Tibial artery (tissue), 4 donors: Measurements from ENCODE around the gene BPNT1.
"Not testable (repeated sequence)": the region's sequence is repeated elsewhere in the genome, so short reads cannot be mapped to it uniquely, and the experiment has no call there.

Experiments used
- DNase-seq, 2 donors: peaks; one replicate each; pipeline ENCODE4 v3.0.0-alpha.2; 2019
- H3K27ac ChIP-seq, 2 donors: fragments of 200-600 bp; sonication (generic) in 1 of 2; 1 replicate in 1 of 2; 2 replicates in 1 of 2; pipeline ENCODE4 v1.5.1; 2018 to 2019; ENCODE audit warnings: mild to moderate bottlenecking in 1 of 2
- H3K27me3 ChIP-seq, 2 donors: fragments of 200-600 bp; sonication (generic) in 1 of 2; one replicate each; pipeline versions ENCODE4 v1.5.1 to v1.6.0; 2016 to 2019
- H3K36me3 ChIP-seq, 3 donors: fragments of 200-600 bp; sonication (generic) in 2 of 3; one replicate each; pipeline ENCODE4 v1.5.1; 2016 to 2019; ENCODE audit warnings: mild to moderate bottlenecking in 2 of 3
- H3K4me1 ChIP-seq, 4 donors: fragments of 200-600 bp; sonication (generic) in 2 of 4; 1 replicate in 3 of 4; 2 replicates in 1 of 4; pipeline ENCODE4 v1.5.1; 2016 to 2019
- H3K4me3 ChIP-seq, 2 donors: fragments of 200-600 bp; sonication (generic) in 1 of 2; 1 replicate in 1 of 2; 2 replicates in 1 of 2; pipeline ENCODE4 v1.5.1; 2018 to 2019; ENCODE audit warnings: mild to moderate bottlenecking in 2 of 2
- H3K9me3 ChIP-seq, 3 donors: fragments of 200-600 bp; sonication (generic) in 1 of 3; one replicate each; pipeline ENCODE4 v1.5.1; 2016 to 2019
- intact Hi-C: fragments of 100-400 bp; cut with DNase I; formaldehyde crosslinking; loops from one replicate; pipeline ENCODE4 v1.15.0; 2023; ENCODE audit warnings: low total_unique reads
- TF ChIP-seq, protein P1 (sequence below), 2 experiments: fragments of 200-600 bp in 1 of 2; fragments of 450-650 bp in 1 of 2; IDR thresholded peaks; one replicate each; pipeline ENCODE4 v1.5.1; 2017 to 2019; ENCODE audit warnings: antibody characterized with exemption in 2 of 2, mild to moderate bottlenecking in 1 of 2, moderate library complexity in 1 of 2

The BPNT1 gene

DNA sequence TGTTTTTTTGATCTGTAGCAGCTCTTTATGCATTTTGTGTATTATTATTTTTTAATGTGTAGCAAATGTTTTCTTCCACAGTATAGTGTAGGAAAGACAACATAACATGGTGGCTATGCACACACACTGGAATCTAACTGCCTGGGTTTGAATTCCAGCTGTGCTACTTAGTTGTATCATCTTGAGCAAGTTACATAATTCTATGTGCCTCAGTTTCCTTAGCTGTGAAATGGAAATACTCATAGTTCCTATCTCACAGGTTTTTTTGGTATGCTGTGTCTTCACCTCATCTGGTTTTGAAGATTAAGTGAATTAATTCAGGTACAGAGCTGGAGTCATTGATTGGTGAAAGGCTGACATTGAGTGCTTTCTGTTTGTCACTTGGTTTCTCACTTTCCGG lies 3.1 kb upstream of the BPNT1 start:
- Histone ChIP-seq H3K4me3 (no peak overlapping the region), H3K27me3 (no peaks in the 10 kb centered on the region), H3K4me1 (peaks cover 0 to 22% (median 11%) of the 10 kb centered on the region in 4 donors), H3K9me3 (no peaks in the 10 kb centered on the region), H3K36me3 (peaks cover 5 to 12% (median 11%) of the 10 kb centered on the region in 3 donors), H3K27ac (no peak overlapping the region)
- intact Hi-C loops, result loop anchor here (5.0 kb wide), 1 partner anchor 45 kb away; the partner anchor contains the start of gene EPRS1
- no peak for DNase-seq
- TF ChIP-seq, protein P1, sequence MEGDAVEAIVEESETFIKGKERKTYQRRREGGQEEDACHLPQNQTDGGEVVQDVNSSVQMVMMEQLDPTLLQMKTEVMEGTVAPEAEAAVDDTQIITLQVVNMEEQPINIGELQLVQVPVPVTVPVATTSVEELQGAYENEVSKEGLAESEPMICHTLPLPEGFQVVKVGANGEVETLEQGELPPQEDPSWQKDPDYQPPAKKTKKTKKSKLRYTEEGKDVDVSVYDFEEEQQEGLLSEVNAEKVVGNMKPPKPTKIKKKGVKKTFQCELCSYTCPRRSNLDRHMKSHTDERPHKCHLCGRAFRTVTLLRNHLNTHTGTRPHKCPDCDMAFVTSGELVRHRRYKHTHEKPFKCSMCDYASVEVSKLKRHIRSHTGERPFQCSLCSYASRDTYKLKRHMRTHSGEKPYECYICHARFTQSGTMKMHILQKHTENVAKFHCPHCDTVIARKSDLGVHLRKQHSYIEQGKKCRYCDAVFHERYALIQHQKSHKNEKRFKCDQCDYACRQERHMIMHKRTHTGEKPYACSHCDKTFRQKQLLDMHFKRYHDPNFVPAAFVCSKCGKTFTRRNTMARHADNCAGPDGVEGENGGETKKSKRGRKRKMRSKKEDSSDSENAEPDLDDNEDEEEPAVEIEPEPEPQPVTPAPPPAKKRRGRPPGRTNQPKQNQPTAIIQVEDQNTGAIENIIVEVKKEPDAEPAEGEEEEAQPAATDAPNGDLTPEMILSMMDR (IDR thresholded peaks at IDR 0.05), result no peak

DNA sequence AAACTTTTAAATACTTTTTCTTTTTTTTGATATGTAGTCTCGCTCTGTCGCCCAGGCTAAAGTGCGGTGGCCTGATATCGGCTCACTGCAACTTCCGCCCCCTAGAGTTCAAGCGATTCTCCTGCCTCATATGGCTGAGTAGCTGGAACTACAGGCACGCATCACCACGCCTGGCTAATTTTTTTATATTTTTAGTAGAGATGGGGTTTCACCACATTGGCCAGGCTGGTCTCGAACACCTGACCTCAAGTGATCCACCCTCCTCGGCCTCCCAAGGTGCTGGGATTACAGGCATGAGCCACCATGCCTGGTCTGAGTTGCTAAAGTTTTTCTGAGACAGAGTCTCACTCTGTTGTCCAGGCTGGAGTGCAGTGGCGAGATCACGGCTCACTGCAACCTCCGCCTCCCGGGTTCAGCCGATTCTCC lies 3.3 kb downstream of the BPNT1 start:
- H3K9me3 ChIP-seq, H3K27me3 ChIP-seq, H3K4me1 ChIP-seq, H3K36me3 ChIP-seq, H3K4me3 ChIP-seq, H3K27ac ChIP-seq, DNase-seq, intact Hi-C loops: not testable (repeated sequence)

DNA sequence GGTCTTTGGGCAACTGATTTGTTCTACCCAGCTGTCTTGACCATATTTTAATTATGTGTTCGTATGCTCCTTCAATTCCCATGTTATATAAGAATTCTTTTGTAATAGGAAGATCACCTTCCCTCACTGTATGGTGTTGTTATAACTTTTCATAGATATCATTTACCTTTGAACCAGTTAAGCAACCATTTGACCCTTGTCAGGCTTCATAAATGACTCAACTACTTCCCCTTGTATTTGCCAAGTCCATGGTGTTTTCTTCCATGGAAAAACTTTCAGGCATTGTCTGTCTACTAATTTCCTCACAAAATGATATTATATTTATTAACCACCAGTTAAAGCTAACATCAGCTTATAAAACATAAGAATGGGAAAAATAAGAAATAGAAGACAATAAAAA lies 5.1 kb downstream of the BPNT1 start:
- H3K27ac ChIP-seq, result no peak overlapping the region
- TF ChIP-seq, protein P1 (IDR thresholded peaks at IDR 0.05), result no peak
- peaks cover 0 to 9% (median 5%) of the 10 kb centered on the region in 3 donors for H3K36me3 ChIP-seq
- H3K9me3 ChIP-seq, result no peaks in the 10 kb centered on the region
- DNase-seq, result no peak
- H3K4me1 ChIP-seq, result peaks cover 0 to 7% (median 0%) of the 10 kb centered on the region in 4 donors
- intact Hi-C loops, result no loop called here
- no peaks in the 10 kb centered on the region for H3K27me3 ChIP-seq
- H3K4me3 ChIP-seq, result no peak overlapping the region

DNA sequence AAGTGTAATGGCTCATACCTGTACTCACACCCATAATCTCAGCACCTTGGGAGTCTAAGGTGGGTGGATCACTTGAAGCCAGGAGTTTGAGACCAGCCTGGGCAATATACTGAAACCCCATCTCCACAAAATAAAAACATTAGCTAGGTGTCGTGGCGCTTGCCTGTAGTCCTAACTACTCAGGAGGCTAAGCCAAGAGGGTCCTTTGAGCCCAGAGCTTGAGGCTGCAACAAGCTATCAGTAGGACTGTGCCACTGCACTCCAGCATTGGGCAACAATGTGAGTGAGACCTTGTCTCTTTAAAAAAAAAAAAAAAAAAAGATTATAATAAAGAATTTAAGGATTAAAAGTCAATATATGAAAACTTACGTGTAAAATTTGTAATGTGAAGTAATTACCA lies 11.7 kb downstream of the BPNT1 start:
- H3K36me3 ChIP-seq, result peaks cover 11 to 17% (median 14%) of the 10 kb centered on the region in 3 donors
- TF ChIP-seq, protein P1 (IDR thresholded peaks at IDR 0.05), result no peak
- no peaks in the 10 kb centered on the region for H3K4me1 ChIP-seq
- H3K27me3 ChIP-seq, result no peaks in the 10 kb centered on the region
- H3K4me3 ChIP-seq, result no peak overlapping the region
- H3K9me3 ChIP-seq, result no peaks in the 10 kb centered on the region
- DNase-seq, result no peak
- intact Hi-C loops, result no loop called here
- no peak overlapping the region for H3K27ac ChIP-seq

DNA sequence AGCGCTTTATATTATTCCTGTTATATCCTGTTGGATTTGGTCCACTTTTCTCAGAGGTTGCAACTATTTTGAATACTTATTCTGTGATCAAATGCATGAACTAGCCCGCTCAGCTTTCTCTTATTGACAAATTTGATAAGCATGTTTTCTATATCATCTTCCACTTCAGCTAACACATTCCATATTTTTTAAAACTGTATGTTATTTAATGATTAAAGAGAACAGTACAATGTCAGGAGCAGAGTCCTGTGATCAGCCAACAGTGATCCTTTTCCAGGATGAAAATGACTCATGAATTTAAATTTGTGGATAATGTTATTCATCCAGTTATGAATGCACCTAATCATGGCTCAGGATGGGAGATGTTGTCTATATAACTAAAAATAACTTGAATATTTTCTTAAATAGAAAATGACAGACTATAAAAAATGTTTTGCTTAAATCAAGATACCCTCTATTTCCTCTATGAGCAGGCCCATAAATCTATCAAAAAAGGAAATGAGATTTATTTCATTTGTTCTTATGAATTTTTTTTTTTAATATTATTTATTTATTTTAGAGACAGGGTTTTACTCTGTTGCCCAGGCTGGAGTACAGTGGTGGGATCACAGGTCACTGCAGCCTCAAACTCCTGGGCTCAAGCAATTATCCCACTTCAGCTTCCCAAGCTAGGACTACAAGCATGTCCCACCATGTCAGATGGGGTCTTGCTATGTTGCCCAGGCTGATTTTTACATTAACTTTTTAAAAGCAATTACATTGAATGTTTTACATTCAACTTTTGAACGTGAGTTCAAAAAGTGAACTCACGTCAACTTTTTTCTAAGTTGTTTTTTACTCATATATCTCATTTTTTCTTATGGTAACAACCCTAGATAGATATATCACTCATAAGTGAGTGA lies 12.5 kb downstream of the BPNT1 start:
- TF ChIP-seq, protein P1 (IDR thresholded peaks at IDR 0.05), result no peak
- no peaks in the 10 kb centered on the region for H3K27me3 ChIP-seq
- intact Hi-C loops, result no loop called here
- DNase-seq, result no peak
- no peak overlapping the region for H3K4me3 ChIP-seq
- H3K9me3 ChIP-seq, result no peaks in the 10 kb centered on the region
- H3K4me1 ChIP-seq, result no peaks in the 10 kb centered on the region
- H3K27ac ChIP-seq, result no peak overlapping the region
- H3K36me3 ChIP-seq, result peaks cover 19 to 25% (median 22%) of the 10 kb centered on the region in 3 donors
